ENCODE results near the gene TPRX2. TPM values are rescaled to one million over a fixed set of nuclear protein-coding genes. Genes with fewer than 3 reads are reported as not detected.

TPRX2 gene
- total and polyA plus RNA-seq, 2 experiments from 2014 or later, result not detected

GRCh38 chr19:47832723-47833122, 26.3 kb upstream of the TPRX2 start:
- H3F3A ChIP-seq (replicated peaks; ENCODE audit: low read depth), result peaks cover 4% of the 10 kb centered on the region; the same call in 1 of the 2 replicates
- Mint-ChIP-seq H3K36me3 (ENCODE audit: low read depth) (no peaks in the 10 kb centered on the region), H3K4me3 (no peak overlapping the region), H3K9me3 (no peaks in the 10 kb centered on the region), H3K27ac (no peak overlapping the region), H3K4me1 (peaks cover 9% of the 10 kb centered on the region), H3K27me3 (ENCODE audit: insufficient read depth, low read depth, poor library complexity) (peaks cover 8% of the 10 kb centered on the region)
- no peaks in the 10 kb centered on the region; the same call in 1 of the 2 replicates for H3K4me1 ChIP-seq (ENCODE audit: insufficient read depth)
- H3K4me3 ChIP-seq, result no peak overlapping the region
- no peaks in the 10 kb centered on the region for H3K27me3 ChIP-seq (ENCODE audit: insufficient read depth)
- H3K36me3 ChIP-seq (ENCODE audit: insufficient read depth), result no peaks in the 10 kb centered on the region
- ATAC-seq, result peak; percentile 66
- H4K20me1 ChIP-seq (replicated peaks; ENCODE audit: insufficient read depth), result no peaks in the 10 kb centered on the region
- H3K79me2 ChIP-seq (replicated peaks; ENCODE audit: insufficient read depth), result no peaks in the 10 kb centered on the region
- no peak overlapping the region for H2AFZ ChIP-seq
- no peak overlapping the region for H3K4me2 ChIP-seq
- no peaks in the 10 kb centered on the region; the same call in 1 of the 2 replicates for H3K9me2 ChIP-seq (ENCODE audit: insufficient read depth)
- no peak overlapping the region for H3K27ac ChIP-seq (ENCODE audit: low read depth)
- no peak for DNase-seq (ENCODE audit: low spot score)
- peak; percentile 33 to 66; a peak in 3 of 4 replicates for TF ChIP-seq CTCF (conservative IDR thresholded peaks at IDR 0.05; ENCODE audit: low read depth in 2 of 2)
- TF ChIP-seq CREB1 (CRISPR knock-in tag; IDR thresholded peaks at IDR 0.05; ENCODE audit: low read depth), result no peak

DNA sequence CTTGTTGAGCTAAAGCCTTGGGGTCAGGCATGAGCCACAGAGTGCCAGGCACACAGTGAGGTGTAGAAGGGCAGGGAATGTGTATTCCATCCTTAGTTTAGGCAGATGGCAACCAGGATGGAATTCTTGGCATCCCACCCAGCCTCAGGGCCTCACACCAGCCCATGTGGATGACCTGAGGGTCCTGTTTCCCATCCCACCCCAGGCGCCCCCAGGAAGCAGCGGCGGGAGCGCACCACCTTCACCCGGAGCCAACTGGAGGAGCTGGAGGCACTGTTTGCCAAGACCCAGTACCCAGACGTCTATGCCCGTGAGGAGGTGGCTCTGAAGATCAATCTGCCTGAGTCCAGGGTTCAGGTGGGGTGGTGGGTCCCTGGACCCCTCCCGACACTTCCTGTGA, 23.0 kb upstream of the TPRX2 start:
- no peaks in the 10 kb centered on the region for H3K9me3 Mint-ChIP-seq
- Histone ChIP-seq H3F3A (replicated peaks; ENCODE audit: low read depth) (peaks cover 10% of the 10 kb centered on the region), H3K36me3 (ENCODE audit: insufficient read depth) (no peaks in the 10 kb centered on the region), H3K27ac (ENCODE audit: low read depth) (peak overlapping the region; percentile 59; the same call in 1 of the 2 replicates), H3K27me3 (ENCODE audit: insufficient read depth) (no peaks in the 10 kb centered on the region), H2AFZ (peak overlapping the region; percentile 76; the same call in 1 of the 2 replicates), H3K9me2 (ENCODE audit: insufficient read depth) (no peaks in the 10 kb centered on the region; the same call in 1 of the 2 replicates), H4K20me1 (replicated peaks; ENCODE audit: insufficient read depth) (no peaks in the 10 kb centered on the region), H3K4me1 (ENCODE audit: insufficient read depth) (peaks cover 4% of the 10 kb centered on the region), H3K79me2 (replicated peaks; ENCODE audit: insufficient read depth) (no peaks in the 10 kb centered on the region), H3K4me3 (no peak overlapping the region), H3K4me2 (no peak overlapping the region)
- peaks cover 7% of the 10 kb centered on the region for H3K4me1 Mint-ChIP-seq
- no peak overlapping the region for H3K27ac Mint-ChIP-seq
- H3K36me3 Mint-ChIP-seq (ENCODE audit: low read depth), result no peaks in the 10 kb centered on the region
- H3K27me3 Mint-ChIP-seq (ENCODE audit: insufficient read depth, low read depth, poor library complexity), result peaks cover 7% of the 10 kb centered on the region
- H3K4me3 Mint-ChIP-seq, result no peak overlapping the region
- ATAC-seq, result no peak
- DNase-seq (ENCODE audit: low spot score), result no peak
- TF ChIP-seq ZNF114 (CRISPR knock-in tag; IDR thresholded peaks at IDR 0.05) (no peak), NANOG (IDR thresholded peaks at IDR 0.05; ENCODE audit: borderline replicate concordance) (no peak), STAT1 (IDR thresholded peaks at IDR 0.05; ENCODE audit: unreplicated experiment) (no peak), ETS1 (IDR thresholded peaks at IDR 0.05) (no peak), EZH2 (IDR thresholded peaks at IDR 0.05; ENCODE audit: low read depth, unreplicated experiment) (no peak), REST (IDR thresholded peaks at IDR 0.05; ENCODE audit: unreplicated experiment) (no peak), CTCF (conservative IDR thresholded peaks at IDR 0.05; ENCODE audit: low read depth in 2 of 2) (no peak), ZNF331 (CRISPR knock-in tag; IDR thresholded peaks at IDR 0.05; ENCODE audit: low read depth) (no peak), JUNB (IDR thresholded peaks at IDR 0.05; ENCODE audit: unreplicated experiment) (no peak), CREB1 (CRISPR knock-in tag; IDR thresholded peaks at IDR 0.05; ENCODE audit: low read depth) (no peak), POLR2AphosphoS5 (IDR thresholded peaks at IDR 0.05; ENCODE audit: low read depth) (no peak)

All from GM23338 (cell line).